Measurements from ENCODE around the gene INTS14. TPM values are rescaled to one million over a fixed set of nuclear protein-coding genes. Genes with fewer than 3 reads are reported as not detected.

INTS14 gene
- total RNA-seq, 1 donor from 2014 or later, result 28.7 TPM

GRCh38 chr15:65645392-65645791, 34.5 kb upstream of the INTS14 start:
- Histone ChIP-seq H3K36me3 (ENCODE audit: control insufficient read depth, insufficient read depth, low read length) (no peaks in the 10 kb centered on the region), H3K4me3 (ENCODE audit: low read depth, low read length) (no peak overlapping the region), H3K27me3 (ENCODE audit: control insufficient read depth, insufficient read depth, low read length) (no peaks in the 10 kb centered on the region)
- no peak for TF ChIP-seq CTCF (IDR thresholded peaks at IDR 0.05; ENCODE audit: insufficient read depth, low read length, severe bottlenecking)
- no peak for FAIRE-seq
- no peak for DNase-seq (ENCODE audit: low read depth)

GRCh38 chr15:65644282-65644681, 33.4 kb upstream of the INTS14 start:
- FAIRE-seq (no peak), DNase-seq (ENCODE audit: low read depth) (no peak)
- TF ChIP-seq CTCF (IDR thresholded peaks at IDR 0.05; ENCODE audit: insufficient read depth, low read length, severe bottlenecking), result no peak

GRCh38 chr15:65642594-65642993, 31.7 kb upstream of the INTS14 start:
- Histone ChIP-seq H3K4me3 (ENCODE audit: low read depth, low read length) (no peak overlapping the region), H3K36me3 (ENCODE audit: control insufficient read depth, insufficient read depth, low read length) (no peaks in the 10 kb centered on the region), H3K27me3 (ENCODE audit: control insufficient read depth, insufficient read depth, low read length) (no peaks in the 10 kb centered on the region)
- no peak for TF ChIP-seq CTCF (IDR thresholded peaks at IDR 0.05; ENCODE audit: insufficient read depth, low read length, severe bottlenecking)
- no peak for FAIRE-seq
- DNase-seq (ENCODE audit: low read depth), result peak; percentile 39

More at GRCh38 chr15:65644282-65644681, 33.4 kb upstream of the INTS14 start:
- Histone ChIP-seq H3K27me3 (ENCODE audit: control insufficient read depth, insufficient read depth, low read length) (no peaks in the 10 kb centered on the region), H3K4me3 (ENCODE audit: low read depth, low read length) (no peak overlapping the region), H3K36me3 (ENCODE audit: control insufficient read depth, insufficient read depth, low read length) (no peaks in the 10 kb centered on the region)

GRCh38 chr15:65641768-65642475, 31.0 kb upstream of the INTS14 start:
- no peak overlapping the region for H3K4me3 ChIP-seq (ENCODE audit: low read depth, low read length)
- no peak for FAIRE-seq
- no peaks in the 10 kb centered on the region for H3K27me3 ChIP-seq (ENCODE audit: control insufficient read depth, insufficient read depth, low read length)
- DNase-seq (ENCODE audit: low read depth), result no peak
- H3K36me3 ChIP-seq (ENCODE audit: control insufficient read depth, insufficient read depth, low read length), result no peaks in the 10 kb centered on the region
- no peak for TF ChIP-seq CTCF (IDR thresholded peaks at IDR 0.05; ENCODE audit: insufficient read depth, low read length, severe bottlenecking)

- Histone ChIP-seq H3K27me3 (ENCODE audit: control insufficient read depth, insufficient read depth, low read length) (no peaks in the 10 kb centered on the region), H3K4me3 (ENCODE audit: low read depth, low read length) (no peak overlapping the region), H3K36me3 (ENCODE audit: control insufficient read depth, insufficient read depth, low read length) (no peaks in the 10 kb centered on the region)
- no peak for DNase-seq (ENCODE audit: low read depth)
- TF ChIP-seq CTCF (IDR thresholded peaks at IDR 0.05; ENCODE audit: insufficient read depth, low read length, severe bottlenecking), result no peak
- no peak for FAIRE-seq
Observed at GRCh38 chr15:65639509-65639908, 28.6 kb upstream of the INTS14 start.

- peak; percentile 64 for TF ChIP-seq CTCF (IDR thresholded peaks at IDR 0.05; ENCODE audit: insufficient read depth, low read length, severe bottlenecking)
- Histone ChIP-seq H3K36me3 (ENCODE audit: control insufficient read depth, insufficient read depth, low read length) (no peaks in the 10 kb centered on the region), H3K27me3 (ENCODE audit: control insufficient read depth, insufficient read depth, low read length) (no peaks in the 10 kb centered on the region), H3K4me3 (ENCODE audit: low read depth, low read length) (no peak overlapping the region)
- FAIRE-seq (no peak), DNase-seq (ENCODE audit: low read depth) (peak; percentile 69)
Observed at GRCh38 chr15:65638681-65639089, 27.8 kb upstream of the INTS14 start.

All from bronchial epithelial cell (primary cell).